Glutamatergic neuron (in vitro differentiated cells): ENCODE results near the gene MANBA. TPM values are rescaled to one million over a fixed set of nuclear protein-coding genes. Genes with fewer than 3 reads are reported as not detected.

Experiments
- DNase-seq: peaks from one replicate; pipeline ENCODE4 v3.0.0; 2022
- H3K27ac Mint-ChIP-seq: one replicate; pipeline ENCODE4 v1.8.0; 2020; ENCODE audit warnings: mild to moderate bottlenecking, mixed read lengths, inconsistent platforms; ENCODE audit not compliant: unreplicated experiment
- H3K27me3 Mint-ChIP-seq: one replicate; pipeline ENCODE4 v1.8.0; 2020; ENCODE audit warnings: mild to moderate bottlenecking, moderate library complexity, mixed read lengths, inconsistent platforms; ENCODE audit not compliant: unreplicated experiment
- H3K36me3 Mint-ChIP-seq: one replicate; pipeline ENCODE4 v1.8.0; 2020; ENCODE audit warnings: mild to moderate bottlenecking, mixed read lengths, inconsistent platforms; ENCODE audit not compliant: unreplicated experiment
- H3K4me1 Mint-ChIP-seq: one replicate; pipeline ENCODE4 v1.8.0; 2020; ENCODE audit warnings: mild to moderate bottlenecking, low read depth, mixed read lengths, inconsistent platforms; ENCODE audit not compliant: unreplicated experiment
- H3K4me3 Mint-ChIP-seq: one replicate; pipeline ENCODE4 v1.8.0; 2020; ENCODE audit warnings: mild to moderate bottlenecking, mixed read lengths, inconsistent platforms; ENCODE audit not compliant: unreplicated experiment
- H3K9me3 Mint-ChIP-seq: one replicate; pipeline ENCODE4 v1.8.0; 2020; ENCODE audit warnings: mild to moderate bottlenecking, moderate library complexity, mixed read lengths, inconsistent platforms; ENCODE audit not compliant: unreplicated experiment
- CTCF ChIP-seq: fragments of 200-600 bp; sonication (generic); IDR thresholded peaks from one replicate; pipeline ENCODE4 v1.5.0; 2021; ENCODE audit not compliant: partially characterized antibody, unreplicated experiment
- total RNA-seq: library from RNA; stranded (reverse); fragmentation: NEBNext Ultra II Directional; extraction: Animal tissue kit (Norgen Biotek cat#: 25700); gene quantifications from one replicate; pipeline ENCODE4 v1.2.1, GENCODE V29; 2021; ENCODE audit not compliant: unreplicated experiment

The MANBA gene
- total RNA-seq, 1 donor from 2014 or later = 13.0 TPM

- no peak for TF ChIP-seq CTCF
- H3K9me3 Mint-ChIP-seq = no peaks in the 10 kb centered on the region
- no peak overlapping the region for H3K27ac Mint-ChIP-seq
- H3K36me3 Mint-ChIP-seq = no peaks in the 10 kb centered on the region
- DNase-seq = no peak
- no peak overlapping the region for H3K4me3 Mint-ChIP-seq
- H3K27me3 Mint-ChIP-seq = peaks cover 2% of the 10 kb centered on the region
- H3K4me1 Mint-ChIP-seq = no peaks in the 10 kb centered on the region
These were observed 119.0 kb downstream of the MANBA start for GRCh38 chr4:102641793-102642192.

GRCh38 chr4:102640669-102641068 lies 120.1 kb downstream of the MANBA start:
- Mint-ChIP-seq H3K9me3 (no peaks in the 10 kb centered on the region), H3K4me3 (no peak overlapping the region), H3K27ac (no peak overlapping the region), H3K4me1 (no peaks in the 10 kb centered on the region), H3K36me3 (no peaks in the 10 kb centered on the region), H3K27me3 (peaks cover 2% of the 10 kb centered on the region)
- no peak for TF ChIP-seq CTCF
- DNase-seq = no peak

- no peak overlapping the region for H3K27ac Mint-ChIP-seq
These were observed 121.2 kb downstream of the MANBA start for GRCh38 chr4:102639598-102639997.

GRCh38 chr4:102638621-102639020 lies 122.1 kb downstream of the MANBA start:
- TF ChIP-seq CTCF = no peak
- H3K9me3 Mint-ChIP-seq = no peaks in the 10 kb centered on the region
- H3K27me3 Mint-ChIP-seq = peaks cover 2% of the 10 kb centered on the region
- H3K27ac Mint-ChIP-seq = no peak overlapping the region
- no peak overlapping the region for H3K4me3 Mint-ChIP-seq
- DNase-seq = no peak
- no peaks in the 10 kb centered on the region for H3K36me3 Mint-ChIP-seq
- no peaks in the 10 kb centered on the region for H3K4me1 Mint-ChIP-seq

More at GRCh38 chr4:102639598-102639997, 121.2 kb downstream of the MANBA start:
- H3K9me3 Mint-ChIP-seq = no peaks in the 10 kb centered on the region
- no peak overlapping the region for H3K4me3 Mint-ChIP-seq
- no peak for DNase-seq
- no peak for TF ChIP-seq CTCF
- H3K27me3 Mint-ChIP-seq = peaks cover 2% of the 10 kb centered on the region
- H3K4me1 Mint-ChIP-seq = no peaks in the 10 kb centered on the region
- H3K36me3 Mint-ChIP-seq = no peaks in the 10 kb centered on the region

- H3K27ac Mint-ChIP-seq = no peak overlapping the region
- H3K4me3 Mint-ChIP-seq = no peak overlapping the region
- no peaks in the 10 kb centered on the region for H3K36me3 Mint-ChIP-seq
- TF ChIP-seq CTCF = no peak
- no peak for DNase-seq
- no peaks in the 10 kb centered on the region for H3K9me3 Mint-ChIP-seq
- no peaks in the 10 kb centered on the region for H3K4me1 Mint-ChIP-seq
- H3K27me3 Mint-ChIP-seq = peaks cover 2% of the 10 kb centered on the region
These were observed 123.4 kb downstream of the MANBA start for GRCh38 chr4:102637391-102637790.
